ENCODE results near the gene KDELR3. TPM values are rescaled to one million over a fixed set of nuclear protein-coding genes. Genes with fewer than 3 reads are reported as not detected.

KDELR3 gene
- total RNA-seq, 1 experiment from 2014 or later, result 15.5 TPM

DNA sequence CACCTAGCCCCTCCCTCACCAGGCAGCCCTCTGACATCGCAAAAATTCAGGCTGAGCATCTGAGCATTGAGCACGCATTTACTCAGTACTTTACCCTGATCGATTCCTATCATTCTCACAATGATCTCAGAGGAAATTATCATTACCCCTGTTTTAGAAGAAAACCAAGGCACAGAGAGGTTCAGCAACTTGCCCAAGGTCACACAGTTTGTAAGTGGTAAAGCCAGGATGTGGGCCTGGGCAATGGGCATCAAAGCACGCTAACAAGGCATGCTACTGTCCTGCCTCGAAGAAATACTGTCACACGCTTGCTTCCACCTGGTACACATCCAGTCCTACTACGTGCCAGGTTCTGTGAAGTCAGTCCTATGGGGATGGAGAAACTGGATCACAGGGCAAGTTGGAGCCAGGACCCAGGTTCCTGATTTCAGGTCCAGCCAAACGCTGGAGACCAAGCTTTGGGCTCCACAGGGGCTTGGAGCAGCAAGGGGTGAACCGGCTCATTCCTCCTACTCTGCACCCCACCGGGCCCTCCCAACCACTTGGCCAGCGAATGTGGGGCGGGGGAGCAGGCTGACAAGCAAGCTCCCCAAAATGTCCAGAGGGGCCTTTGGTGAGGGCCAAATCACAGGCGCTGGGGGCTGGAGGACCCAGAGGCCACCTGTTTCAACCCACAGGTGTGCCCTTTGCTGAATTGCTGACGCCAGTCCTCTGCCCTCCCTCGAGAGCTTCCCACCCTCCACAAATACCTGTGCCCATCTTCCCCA, 31.1 kb upstream of the KDELR3 start:
- H3K27ac ChIP-seq, result no peak overlapping the region
- ChIA-PET POLR2A (ENCODE audit: unreplicated experiment) (interaction anchor here (0.7 kb wide), 1 partner anchor 318 kb away, joined by 4 read pairs; no protein-coding TSS in a partner anchor), CTCF (no interaction called here)
- no peak overlapping the region for H2AFZ ChIP-seq
- DNase-seq, result no peak
- peaks cover 15% of the 10 kb centered on the region; the same call in 1 of the 2 replicates for H3K27me3 ChIP-seq (ENCODE audit: insufficient read depth, low read depth)
- H3K4me2 ChIP-seq, result no peak overlapping the region
- no peaks in the 10 kb centered on the region for H4K20me1 ChIP-seq (ENCODE audit: insufficient read depth)
- no peak overlapping the region for H3K4me3 ChIP-seq
- intact Hi-C loops (cut with micrococcal nuclease; ENCODE audit: unreplicated experiment), result no loop called here
- H3K4me1 ChIP-seq (replicated peaks; ENCODE audit: insufficient read depth), result no peaks in the 10 kb centered on the region
- no peaks in the 10 kb centered on the region for H3K9me2 ChIP-seq (ENCODE audit: insufficient read depth)
- H3F3A ChIP-seq (ENCODE audit: insufficient read depth, low read depth), result 0 out of 2 replicates have a peak, but pooled peaks cover 2% of the 10 kb centered on the region
- no TSS peak for BruUV-seq (replicated peaks)
- no peak for TF ChIP-seq EZH2 (IDR thresholded peaks at IDR 0.05; ENCODE audit: low read depth)
- TF ChIP-seq, protein P1, sequence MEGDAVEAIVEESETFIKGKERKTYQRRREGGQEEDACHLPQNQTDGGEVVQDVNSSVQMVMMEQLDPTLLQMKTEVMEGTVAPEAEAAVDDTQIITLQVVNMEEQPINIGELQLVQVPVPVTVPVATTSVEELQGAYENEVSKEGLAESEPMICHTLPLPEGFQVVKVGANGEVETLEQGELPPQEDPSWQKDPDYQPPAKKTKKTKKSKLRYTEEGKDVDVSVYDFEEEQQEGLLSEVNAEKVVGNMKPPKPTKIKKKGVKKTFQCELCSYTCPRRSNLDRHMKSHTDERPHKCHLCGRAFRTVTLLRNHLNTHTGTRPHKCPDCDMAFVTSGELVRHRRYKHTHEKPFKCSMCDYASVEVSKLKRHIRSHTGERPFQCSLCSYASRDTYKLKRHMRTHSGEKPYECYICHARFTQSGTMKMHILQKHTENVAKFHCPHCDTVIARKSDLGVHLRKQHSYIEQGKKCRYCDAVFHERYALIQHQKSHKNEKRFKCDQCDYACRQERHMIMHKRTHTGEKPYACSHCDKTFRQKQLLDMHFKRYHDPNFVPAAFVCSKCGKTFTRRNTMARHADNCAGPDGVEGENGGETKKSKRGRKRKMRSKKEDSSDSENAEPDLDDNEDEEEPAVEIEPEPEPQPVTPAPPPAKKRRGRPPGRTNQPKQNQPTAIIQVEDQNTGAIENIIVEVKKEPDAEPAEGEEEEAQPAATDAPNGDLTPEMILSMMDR (conservative IDR thresholded peaks at IDR 0.05), result no peak
- no peaks in the 10 kb centered on the region for H3K79me2 ChIP-seq (ENCODE audit: low read depth)
- no peaks in the 10 kb centered on the region for H3K9me3 ChIP-seq (ENCODE audit: insufficient read depth, low read depth)
- H3K36me3 ChIP-seq (ENCODE audit: low read depth), result no peaks in the 10 kb centered on the region

DNA sequence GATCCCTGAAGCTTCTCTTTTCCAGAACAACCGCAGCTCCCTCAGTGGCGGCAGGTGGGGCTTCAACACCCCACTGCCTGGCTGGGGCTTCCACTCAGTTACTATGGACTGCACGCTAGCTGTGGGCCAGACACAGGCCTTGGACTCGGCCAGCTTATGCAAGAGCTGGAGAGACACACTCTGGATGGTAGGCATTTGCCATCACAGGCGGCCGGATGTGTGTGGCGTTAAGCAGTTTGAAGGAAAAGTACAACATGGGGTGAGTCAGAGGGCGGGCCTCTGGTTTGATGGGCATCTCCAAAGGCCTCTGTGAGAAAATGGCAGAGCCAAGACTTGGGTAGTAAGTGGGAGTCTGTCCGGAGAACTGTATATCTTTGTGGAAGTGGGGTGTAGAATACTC, 30.5 kb upstream of the KDELR3 start:
- DNase-seq, result no peak
- H3F3A ChIP-seq (ENCODE audit: insufficient read depth, low read depth), result 0 out of 2 replicates have a peak, but pooled peaks cover 3% of the 10 kb centered on the region
- no peaks in the 10 kb centered on the region for H4K20me1 ChIP-seq (ENCODE audit: insufficient read depth)
- intact Hi-C loops (cut with micrococcal nuclease; ENCODE audit: unreplicated experiment), result no loop called here
- ChIA-PET CTCF (no interaction called here), POLR2A (ENCODE audit: unreplicated experiment) (interaction anchor here (0.7 kb wide), 1 partner anchor 317 kb away, joined by 4 read pairs; no protein-coding TSS in a partner anchor)
- no peaks in the 10 kb centered on the region for H3K79me2 ChIP-seq (ENCODE audit: low read depth)
- H3K27ac ChIP-seq, result no peak overlapping the region
- no peak overlapping the region for H3K4me2 ChIP-seq
- H3K4me3 ChIP-seq, result no peak overlapping the region
- H3K9me2 ChIP-seq (ENCODE audit: insufficient read depth), result no peaks in the 10 kb centered on the region
- no TSS peak for BruUV-seq (replicated peaks)
- H2AFZ ChIP-seq, result no peak overlapping the region
- H3K9me3 ChIP-seq (ENCODE audit: insufficient read depth, low read depth), result no peaks in the 10 kb centered on the region
- no peaks in the 10 kb centered on the region for H3K36me3 ChIP-seq (ENCODE audit: low read depth)
- TF ChIP-seq, protein P1 (conservative IDR thresholded peaks at IDR 0.05), result no peak
- TF ChIP-seq EZH2 (IDR thresholded peaks at IDR 0.05; ENCODE audit: low read depth), result no peak
- peaks cover 17% of the 10 kb centered on the region; the same call in 1 of the 2 replicates for H3K27me3 ChIP-seq (ENCODE audit: insufficient read depth, low read depth)
- no peaks in the 10 kb centered on the region for H3K4me1 ChIP-seq (replicated peaks; ENCODE audit: insufficient read depth)

DNA sequence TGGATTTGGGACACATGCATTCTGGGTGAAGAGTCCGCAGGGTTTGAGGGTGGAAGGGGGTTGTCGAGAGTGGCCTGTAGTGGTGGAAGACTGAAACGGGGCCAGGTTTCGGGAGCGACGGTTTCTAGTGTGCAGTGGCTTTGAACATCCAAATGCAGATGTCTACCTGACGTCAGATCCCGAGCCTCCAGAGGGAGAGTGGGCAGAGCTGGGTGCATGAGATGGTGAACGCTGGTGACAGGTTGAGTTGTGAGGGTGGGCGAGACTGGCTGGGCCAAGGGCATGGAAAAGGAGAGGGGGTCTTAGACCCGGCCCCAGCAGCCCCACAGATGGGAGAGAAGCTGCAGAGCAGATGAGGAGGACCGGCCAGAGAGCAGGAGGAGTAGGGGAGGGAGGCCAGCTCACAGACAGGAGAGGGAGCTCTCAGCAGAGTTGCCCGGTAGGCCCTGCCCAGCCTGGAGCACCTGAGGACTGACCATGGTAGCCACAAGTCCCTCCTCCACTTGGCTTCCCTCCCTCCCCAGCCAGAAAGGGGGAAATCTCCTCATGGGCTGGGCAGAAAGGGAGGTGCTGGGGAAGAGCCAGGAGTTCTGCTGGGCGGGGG, 27.0 kb upstream of the KDELR3 start:
- no peak for TF ChIP-seq EZH2 (IDR thresholded peaks at IDR 0.05; ENCODE audit: low read depth)
- TF ChIP-seq, protein P1 (conservative IDR thresholded peaks at IDR 0.05), result no peak
- H3F3A ChIP-seq (ENCODE audit: insufficient read depth, low read depth), result peaks cover 8% of the 10 kb centered on the region; the same call in 1 of the 2 replicates
- H3K79me2 ChIP-seq (ENCODE audit: low read depth), result no peaks in the 10 kb centered on the region
- no peaks in the 10 kb centered on the region for H4K20me1 ChIP-seq (ENCODE audit: insufficient read depth)
- CTCF ChIA-PET, result interaction anchor here (0.5 kb wide), 1 partner anchor 18 kb away, joined by 4 read pairs; no protein-coding TSS in a partner anchor
- H3K4me2 ChIP-seq, result no peak overlapping the region
- peaks cover 33% of the 10 kb centered on the region; the same call in 1 of the 2 replicates for H3K27me3 ChIP-seq (ENCODE audit: insufficient read depth, low read depth)
- POLR2A ChIA-PET (ENCODE audit: unreplicated experiment), result no interaction called here
- H3K9me2 ChIP-seq (ENCODE audit: insufficient read depth), result no peaks in the 10 kb centered on the region
- H2AFZ ChIP-seq, result no peak overlapping the region
- no TSS peak for BruUV-seq (replicated peaks)
- DNase-seq, result no peak
- H3K27ac ChIP-seq, result no peak overlapping the region
- no peak overlapping the region for H3K4me3 ChIP-seq
- no peaks in the 10 kb centered on the region for H3K4me1 ChIP-seq (replicated peaks; ENCODE audit: insufficient read depth)
- H3K9me3 ChIP-seq (ENCODE audit: insufficient read depth, low read depth), result no peaks in the 10 kb centered on the region
- H3K36me3 ChIP-seq (ENCODE audit: low read depth), result no peaks in the 10 kb centered on the region
- intact Hi-C loops (cut with micrococcal nuclease; ENCODE audit: unreplicated experiment), result no loop called here

Data from PC-9 (cell line).